Activated naive CD4-positive, alpha-beta T cell treated with Interleukin-2 at 50 U/mL for 16 hours (primary cell): ENCODE results near the gene C1orf53.
A peak's percentile ranks its signal among the peaks of the same experiment; 100 is the strongest.
"Not testable (repeated sequence)": the region's sequence is repeated elsewhere in the genome, so short reads cannot be mapped to it uniquely, and the experiment has no call there.

ENCODE experiments used
- DNase-seq: peaks from one replicate; pipeline ENCODE4 v3.0.0-alpha.2; 2020

Gene C1orf53

GRCh38 chr1:197922070-197922390 is 19.6 kb downstream of the C1orf53 start:
- DNase-seq: no peak

- no peak for DNase-seq
Observed at GRCh38 chr1:197923038-197923437, 20.6 kb downstream of the C1orf53 start.

GRCh38 chr1:197924516-197925123 is 22.2 kb downstream of the C1orf53 start:
- peak; percentile 22 for DNase-seq

GRCh38 chr1:197927908-197928665 is 25.7 kb downstream of the C1orf53 start:
- DNase-seq: no peak

GRCh38 chr1:197928849-197929336 is 26.5 kb downstream of the C1orf53 start:
- DNase-seq: no peak

- DNase-seq: no peak
Observed at GRCh38 chr1:197933016-197933415, 30.6 kb downstream of the C1orf53 start.

- DNase-seq: no peak
Observed at GRCh38 chr1:197933647-197934046, 31.2 kb downstream of the C1orf53 start.

GRCh38 chr1:197937381-197937780 is 35.0 kb downstream of the C1orf53 start:
- no peak for DNase-seq

GRCh38 chr1:197937892-197938291 is 35.5 kb downstream of the C1orf53 start:
- DNase-seq: no peak

GRCh38 chr1:197939159-197939980 is 36.9 kb downstream of the C1orf53 start:
- DNase-seq: not testable (repeated sequence)

GRCh38 chr1:197942042-197942441 is 39.6 kb downstream of the C1orf53 start:
- DNase-seq: no peak

- DNase-seq: no peak
Observed at GRCh38 chr1:197944485-197944884, 42.1 kb downstream of the C1orf53 start.

GRCh38 chr1:197948926-197949899 is 46.8 kb downstream of the C1orf53 start:
- DNase-seq: peak; percentile 37

- DNase-seq: no peak
Observed at GRCh38 chr1:197951089-197951488, 48.7 kb downstream of the C1orf53 start.

GRCh38 chr1:197951617-197952175 is 49.3 kb downstream of the C1orf53 start:
- DNase-seq: no peak

- not testable (repeated sequence) for DNase-seq
Observed at GRCh38 chr1:197953472-197953871, 51.0 kb downstream of the C1orf53 start.

GRCh38 chr1:197954718-197955418 is 52.4 kb downstream of the C1orf53 start:
- DNase-seq: no peak

- no peak for DNase-seq
Observed at GRCh38 chr1:197955486-197956394, 53.3 kb downstream of the C1orf53 start.
